Left lung (tissue), 10 donors: ENCODE measurements around the gene UBR3. TPM values are rescaled to one million over a fixed set of nuclear protein-coding genes. Genes with fewer than 3 reads are reported as not detected.
"Not testable (repeated sequence)": the region's sequence is repeated elsewhere in the genome, so short reads cannot be mapped to it uniquely, and the experiment has no call there.

Source experiments
- ATAC-seq: fragments of 200-7000 bp; cut with Tn5 transposase; one replicate; pipeline ENCODE4 v1.9.1; 2020; ENCODE audit warnings: moderate library complexity
- DNase-seq, 4 donors: peaks; one replicate each; pipeline ENCODE4 v3.0.0-alpha.2; 2013 to 2020
- H3K27ac ChIP-seq, 2 donors: fragments of 200-600 bp; sonication (generic) in 1 of 2; one replicate each; pipeline versions ENCODE4 v1.5.0 to v1.8.0; 2020 to 2021
- H3K27me3 ChIP-seq, 2 donors: fragments of 200-600 bp; sonication (generic) in 1 of 2; one replicate each; pipeline versions ENCODE4 v1.5.0 to v1.8.0; 2020 to 2021
- H3K36me3 ChIP-seq, 2 donors: fragments of 200-600 bp; sonication (generic) in 1 of 2; one replicate each; pipeline versions ENCODE4 v1.5.0 to v1.8.0; 2020 to 2021
- H3K4me1 ChIP-seq, 2 donors: fragments of 200-600 bp; one replicate each; pipeline ENCODE4 v1.8.0; 2021
- H3K4me3 ChIP-seq, 2 donors: fragments of 200-600 bp; sonication (generic) in 1 of 2; one replicate each; pipeline versions ENCODE4 v1.5.0 to v1.8.0; 2020 to 2021; ENCODE audit warnings: mild to moderate bottlenecking in 1 of 2
- H3K9me3 ChIP-seq, 2 donors: fragments of 200-600 bp; sonication (generic) in 1 of 2; one replicate each; pipeline versions ENCODE4 v1.5.0 to v1.8.0; 2020 to 2021
- intact Hi-C, 2 donors: fragments of 100-400 bp; cut with DNase I; formaldehyde crosslinking; loops; one replicate each; pipeline versions ENCODE4 v1.11.2 to v1.14.2; 2022
- polyA plus RNA-seq, 6 donors: library from polyadenylated mRNA; unstranded; fragments of 120-200 nt; gene quantifications; one replicate each; pipeline ENCODE4 v1.2.1, GENCODE V29; 2013; ENCODE audit not compliant: insufficient read length in 6 of 6
- total RNA-seq, 2 donors: library from RNA; stranded (reverse); fragmentation: NEBNext Ultra II Directional; extraction: Animal tissue kit (Norgen Biotek cat#: 25700); gene quantifications; one replicate each; pipeline ENCODE4 v1.2.1, GENCODE V29; 2021
- TF ChIP-seq, protein P1 (sequence below), 2 donors: fragments of 200-600 bp; sonication (generic) in 1 of 2; IDR thresholded peaks; one replicate each; pipeline versions ENCODE4 v1.5.0 to v1.8.0; 2021; ENCODE audit warnings: antibody characterized with exemption in 2 of 2
- donor health status: DM: no; HTN: yes; CAD: no.
- donor health status: DM: no; HTN: no; CAD: no.

UBR3 gene
- total and polyA plus RNA-seq, 8 donors: 33.2 to 48.0 (median 40.7) TPM

DNA sequence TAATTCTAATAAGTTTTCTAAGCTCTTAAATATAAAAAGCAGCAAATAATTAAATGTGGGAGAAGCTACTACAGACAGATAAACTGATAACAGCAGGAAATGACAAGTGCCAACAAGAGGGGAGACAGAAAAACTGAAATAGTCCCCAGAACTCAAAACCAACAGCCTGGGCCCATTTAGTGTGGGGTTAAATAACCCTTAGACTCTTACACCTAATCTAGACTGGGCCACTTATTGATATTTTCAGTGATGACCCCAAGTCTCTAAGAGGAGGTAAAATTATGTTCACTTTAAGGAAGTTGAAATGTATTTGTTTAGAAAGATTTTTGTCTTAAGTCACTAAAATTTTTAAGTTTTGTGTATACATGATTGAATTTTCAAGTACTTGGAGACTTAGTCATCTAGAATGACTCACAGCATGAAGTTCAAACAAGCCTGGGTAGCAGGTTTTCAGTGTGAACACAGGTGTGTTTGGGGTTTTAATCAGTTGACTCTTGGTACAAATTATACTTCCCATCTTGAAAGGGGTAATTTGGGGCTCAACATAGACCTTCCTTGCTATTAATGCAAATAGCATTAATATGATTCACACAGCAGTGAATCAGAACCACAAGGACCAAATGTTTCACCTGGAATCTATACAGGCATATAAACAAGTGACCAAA, 295.8 kb downstream of the UBR3 start:
- TF ChIP-seq, protein P1, sequence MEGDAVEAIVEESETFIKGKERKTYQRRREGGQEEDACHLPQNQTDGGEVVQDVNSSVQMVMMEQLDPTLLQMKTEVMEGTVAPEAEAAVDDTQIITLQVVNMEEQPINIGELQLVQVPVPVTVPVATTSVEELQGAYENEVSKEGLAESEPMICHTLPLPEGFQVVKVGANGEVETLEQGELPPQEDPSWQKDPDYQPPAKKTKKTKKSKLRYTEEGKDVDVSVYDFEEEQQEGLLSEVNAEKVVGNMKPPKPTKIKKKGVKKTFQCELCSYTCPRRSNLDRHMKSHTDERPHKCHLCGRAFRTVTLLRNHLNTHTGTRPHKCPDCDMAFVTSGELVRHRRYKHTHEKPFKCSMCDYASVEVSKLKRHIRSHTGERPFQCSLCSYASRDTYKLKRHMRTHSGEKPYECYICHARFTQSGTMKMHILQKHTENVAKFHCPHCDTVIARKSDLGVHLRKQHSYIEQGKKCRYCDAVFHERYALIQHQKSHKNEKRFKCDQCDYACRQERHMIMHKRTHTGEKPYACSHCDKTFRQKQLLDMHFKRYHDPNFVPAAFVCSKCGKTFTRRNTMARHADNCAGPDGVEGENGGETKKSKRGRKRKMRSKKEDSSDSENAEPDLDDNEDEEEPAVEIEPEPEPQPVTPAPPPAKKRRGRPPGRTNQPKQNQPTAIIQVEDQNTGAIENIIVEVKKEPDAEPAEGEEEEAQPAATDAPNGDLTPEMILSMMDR (IDR thresholded peaks at IDR 0.05): no peak
- DNase-seq: peak in 1 of 4 donors; percentile 33
- Histone ChIP-seq H3K4me1 (no peaks in the 10 kb centered on the region), H3K9me3 (peaks cover 0 to 2% of the 10 kb centered on the region in 2 donors), H3K4me3 (no peak overlapping the region), H3K27ac (peak overlapping the region in 1 of 2 donors; percentile 43), H3K27me3 (no peaks in the 10 kb centered on the region), H3K36me3 (no peaks in the 10 kb centered on the region)
- intact Hi-C loops: no loop called here
- peak; percentile 93 for ATAC-seq

DNA sequence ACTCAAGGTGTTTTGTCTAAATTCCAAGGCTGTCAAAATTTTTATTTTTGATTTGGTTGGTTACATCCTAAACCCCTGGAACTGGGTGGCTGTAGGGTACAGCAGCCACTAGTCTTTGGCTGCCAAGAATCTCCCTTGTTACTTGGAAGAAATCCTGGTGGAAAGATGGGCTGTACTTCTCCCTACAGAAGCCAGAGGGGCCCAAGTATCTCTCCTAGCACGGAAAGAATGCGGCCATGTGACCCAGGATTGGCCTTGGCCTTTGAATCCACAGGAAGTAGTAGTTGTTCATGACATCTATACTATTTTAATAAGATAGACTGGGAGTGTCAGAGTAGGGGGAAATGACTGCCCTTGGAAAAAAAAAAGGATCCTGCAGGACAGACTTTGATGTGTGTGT, 296.3 kb downstream of the UBR3 start:
- Histone ChIP-seq H3K4me1 (no peaks in the 10 kb centered on the region), H3K4me3 (no peak overlapping the region), H3K27ac (no peak overlapping the region), H3K9me3 (peaks cover 0 to 2% of the 10 kb centered on the region in 2 donors), H3K36me3 (no peaks in the 10 kb centered on the region), H3K27me3 (no peaks in the 10 kb centered on the region)
- intact Hi-C loops: no loop called here
- DNase-seq (no peak), ATAC-seq (peak; percentile 41)
- TF ChIP-seq, protein P1 (IDR thresholded peaks at IDR 0.05): no peak

DNA sequence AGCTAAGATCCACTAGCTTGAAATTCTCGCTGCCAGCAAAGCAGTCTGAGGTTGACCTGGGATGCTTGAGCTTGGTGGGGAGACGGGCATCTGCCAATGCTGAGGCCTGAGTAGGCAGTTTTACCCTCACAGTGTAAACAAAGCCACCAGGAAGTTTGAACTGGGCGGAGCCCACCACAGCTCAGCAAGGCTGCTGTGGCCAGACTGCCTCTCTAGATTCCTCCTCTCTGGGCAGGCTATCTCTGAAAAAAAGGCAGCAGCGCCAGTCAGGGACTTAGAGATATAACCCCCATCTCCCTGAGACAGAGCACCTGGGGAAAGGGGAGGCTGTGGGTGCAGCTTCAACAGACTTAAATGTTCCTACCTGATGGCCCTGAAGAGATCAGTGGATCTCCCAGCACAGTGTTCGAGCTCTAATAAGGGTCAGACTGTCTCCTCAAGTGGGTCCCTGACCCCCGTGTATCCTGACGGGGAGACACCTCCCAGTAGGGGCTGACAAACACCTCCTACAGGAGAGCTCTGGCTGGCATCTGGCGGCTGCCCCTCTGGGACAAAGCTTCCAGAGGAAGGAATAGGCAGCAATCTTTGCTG, 299.0 kb downstream of the UBR3 start:
- H3K9me3 ChIP-seq, H3K4me1 ChIP-seq, H3K4me3 ChIP-seq, H3K36me3 ChIP-seq, DNase-seq, H3K27me3 ChIP-seq, intact Hi-C loops, ATAC-seq, H3K27ac ChIP-seq: not testable (repeated sequence)

Other genes with a start within 250 kb of the UBR3 start
- gene PPIG, start 243.1 kb upstream of the UBR3 start, total RNA-seq: 10 to 100 TPM; 40.8 to 45.4 TPM
- 100 to 1,000 TPM in 2 of 6 donors, 10 to 100 TPM in 4; 83.3 to 102 (median 90.9) TPM for gene PPIG, start 243.1 kb upstream of the UBR3 start, polyA plus RNA-seq
- under 1 TPM in 1 of 2 donors, not detected in 1; 0.68 TPM for gene CFAP210, start 133.0 kb upstream of the UBR3 start, total RNA-seq
- 1 to 10 TPM; 1.1 to 4.0 (median 2.5) TPM for gene CFAP210, start 133.0 kb upstream of the UBR3 start, polyA plus RNA-seq
- gene PHOSPHO2, start 133.0 kb upstream of the UBR3 start, total RNA-seq: 1 to 10 TPM; 5.4 to 6.6 TPM
- 10 to 100 TPM; 12.3 to 17.9 (median 15.8) TPM for gene PHOSPHO2, start 133.0 kb upstream of the UBR3 start, polyA plus RNA-seq
- gene KLHL23, start 93.6 kb upstream of the UBR3 start, total RNA-seq: 1 to 10 TPM; 9.4 to 9.5 TPM
- 10 to 100 TPM; 34.3 to 46.2 (median 41.6) TPM for gene KLHL23, start 93.6 kb upstream of the UBR3 start, polyA plus RNA-seq
- gene SSB, start 28.6 kb upstream of the UBR3 start, total RNA-seq: 10 to 100 TPM; 61.9 to 82.4 TPM
- 100 to 1,000 TPM; 140 to 176 (median 157) TPM for gene SSB, start 28.6 kb upstream of the UBR3 start, polyA plus RNA-seq
- gene METTL5, start 2.5 kb upstream of the UBR3 start, total RNA-seq: 10 to 100 TPM; 33.8 to 40.3 TPM
- gene METTL5, start 2.5 kb upstream of the UBR3 start, polyA plus RNA-seq: 10 to 100 TPM; 40.5 to 49.7 (median 44.0) TPM